Parathyroid adenoma (tissue), 2 donors: ENCODE results near the gene GPRIN2.
A peak's percentile ranks its signal among the peaks of the same experiment; 100 is the strongest.
"Not testable (repeated sequence)": the region's sequence is repeated elsewhere in the genome, so short reads cannot be mapped to it uniquely, and the experiment has no call there.

Experiments
- H2AFZ ChIP-seq: fragments of 300-600 bp; sonication (generic); one replicate; pipeline ENCODE4 v1.7.0; 2017; ENCODE audit warnings: antibody characterized with exemption, mild to moderate bottlenecking
- H3K27ac ChIP-seq: fragments of 300-600 bp; sonication (generic); one replicate; pipeline ENCODE4 v1.7.0; 2017
- H3K27me3 ChIP-seq: fragments of 300-600 bp; sonication (generic); one replicate; pipeline ENCODE4 v1.7.0; 2017; ENCODE audit warnings: low read length; ENCODE audit not compliant: control insufficient read depth, insufficient read depth
- H3K36me3 ChIP-seq: fragments of 300-600 bp; sonication (generic); one replicate; pipeline ENCODE4 v1.7.0; 2017; ENCODE audit warnings: low read length; ENCODE audit not compliant: control insufficient read depth, insufficient read depth
- H3K4me1 ChIP-seq: fragments of 300-600 bp; sonication (generic); one replicate; pipeline ENCODE4 v1.7.0; 2017; ENCODE audit warnings: control low read depth
- H3K4me2 ChIP-seq: fragments of 300-600 bp; sonication (generic); one replicate; pipeline ENCODE4 v1.7.0; 2017; ENCODE audit warnings: low read length
- H3K4me3 ChIP-seq: fragments of 300-600 bp; sonication (generic); one replicate; pipeline ENCODE4 v1.7.0; 2017; ENCODE audit warnings: low read depth, low read length
- H3K79me2 ChIP-seq: fragments of 300-600 bp; sonication (generic); one replicate; pipeline ENCODE4 v1.7.0; 2017; ENCODE audit warnings: control low read depth
- H3K9ac ChIP-seq: fragments of 300-600 bp; sonication (generic); one replicate; pipeline ENCODE4 v1.7.0; 2017; ENCODE audit warnings: mild to moderate bottlenecking
- H3K9me3 ChIP-seq: fragments of 300-600 bp; sonication (generic); one replicate; pipeline ENCODE4 v1.7.0; 2017; ENCODE audit warnings: low read length; ENCODE audit not compliant: control insufficient read depth
- TF ChIP-seq, protein P1 (sequence below): fragments of 300-600 bp; sonication (generic); IDR thresholded peaks from one replicate; pipeline ENCODE4 v1.7.0; 2017; ENCODE audit warnings: antibody characterized with exemption, mild to moderate bottlenecking
- donor health status: primary hyperparathyroidism.

The GPRIN2 gene

DNA sequence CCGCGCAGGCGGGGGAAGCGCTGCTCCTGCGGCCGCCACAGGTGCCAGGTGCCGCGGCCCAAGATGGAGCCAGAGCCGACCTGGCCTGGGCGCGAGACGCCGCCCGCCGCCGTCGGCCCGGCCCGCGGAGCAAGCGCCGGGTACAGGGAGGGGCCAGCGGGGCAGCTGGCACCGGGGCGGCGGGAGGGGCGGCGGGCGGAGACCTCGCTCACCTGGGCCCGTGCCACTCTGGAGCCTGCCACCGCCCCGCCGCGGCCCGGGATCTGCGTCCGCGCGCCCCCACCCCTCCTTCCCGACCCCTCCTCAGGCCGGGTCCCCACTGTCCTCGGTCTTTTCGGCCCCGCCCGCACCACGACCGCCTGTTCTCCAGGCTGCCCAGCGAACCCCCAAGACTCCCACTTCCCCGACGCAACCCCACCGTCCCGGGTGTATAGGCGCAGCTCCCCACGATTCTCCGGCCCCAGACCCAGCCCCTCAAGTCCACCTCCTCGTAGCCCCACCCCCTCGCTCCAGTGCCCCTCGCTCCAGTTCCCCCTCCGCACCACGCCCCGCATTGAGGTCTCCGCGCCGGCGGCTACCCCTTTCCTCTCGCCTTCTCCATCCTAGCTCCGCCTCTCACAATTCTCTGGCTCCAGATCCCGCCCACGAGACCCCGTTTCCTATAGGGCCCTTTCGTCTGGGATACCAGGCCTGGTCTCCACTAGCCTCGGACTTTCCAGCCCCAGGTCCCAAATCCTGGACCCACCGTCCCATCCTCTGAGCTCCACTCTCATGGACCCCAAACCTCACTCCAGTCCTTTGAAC is at the start of gene GPRIN2:
TSS of gene GPRIN2 (minus strand) at position 144 of the 804 bp plus-strand sequence. CDS start 5,922 bp downstream, outside the sequence.
- Histone ChIP-seq H3K79me2 (no peaks in the 10 kb centered on the region), H3K27me3 (no peaks in the 10 kb centered on the region), H2AFZ (peak within 1 kb of the TSS; percentile 99), H3K27ac (peak within 1 kb of the TSS; percentile 11), H3K4me1 (peaks cover 5% of the 10 kb centered on the region), H3K4me3 (peak within 1 kb of the TSS; percentile 65), H3K9ac (peak within 1 kb of the TSS; percentile 67), H3K9me3 (no peaks in the 10 kb centered on the region), H3K36me3 (no peaks in the 10 kb centered on the region), H3K4me2 (peak within 1 kb of the TSS; percentile 85)
- TF ChIP-seq, protein P1, sequence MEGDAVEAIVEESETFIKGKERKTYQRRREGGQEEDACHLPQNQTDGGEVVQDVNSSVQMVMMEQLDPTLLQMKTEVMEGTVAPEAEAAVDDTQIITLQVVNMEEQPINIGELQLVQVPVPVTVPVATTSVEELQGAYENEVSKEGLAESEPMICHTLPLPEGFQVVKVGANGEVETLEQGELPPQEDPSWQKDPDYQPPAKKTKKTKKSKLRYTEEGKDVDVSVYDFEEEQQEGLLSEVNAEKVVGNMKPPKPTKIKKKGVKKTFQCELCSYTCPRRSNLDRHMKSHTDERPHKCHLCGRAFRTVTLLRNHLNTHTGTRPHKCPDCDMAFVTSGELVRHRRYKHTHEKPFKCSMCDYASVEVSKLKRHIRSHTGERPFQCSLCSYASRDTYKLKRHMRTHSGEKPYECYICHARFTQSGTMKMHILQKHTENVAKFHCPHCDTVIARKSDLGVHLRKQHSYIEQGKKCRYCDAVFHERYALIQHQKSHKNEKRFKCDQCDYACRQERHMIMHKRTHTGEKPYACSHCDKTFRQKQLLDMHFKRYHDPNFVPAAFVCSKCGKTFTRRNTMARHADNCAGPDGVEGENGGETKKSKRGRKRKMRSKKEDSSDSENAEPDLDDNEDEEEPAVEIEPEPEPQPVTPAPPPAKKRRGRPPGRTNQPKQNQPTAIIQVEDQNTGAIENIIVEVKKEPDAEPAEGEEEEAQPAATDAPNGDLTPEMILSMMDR: no peak

DNA sequence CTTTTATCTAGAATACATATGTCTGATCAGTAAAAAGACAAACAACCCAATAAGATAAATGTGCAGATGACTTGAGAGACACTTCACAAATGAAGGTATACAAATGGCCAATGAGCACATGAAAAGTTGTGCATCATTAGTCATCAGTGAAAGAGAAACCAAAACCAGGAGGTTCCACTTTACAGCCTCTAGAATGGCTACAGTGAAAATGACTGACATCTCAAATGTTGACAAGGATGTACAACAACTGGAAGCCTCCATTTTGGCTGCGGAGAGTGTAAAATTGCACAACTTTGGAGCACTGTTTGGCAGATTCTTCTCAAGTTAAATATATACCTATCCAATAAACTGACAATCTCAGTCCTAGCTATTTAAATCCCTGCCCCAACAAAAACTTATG is 44.1 kb upstream of the GPRIN2 start:
- not testable (repeated sequence) for H3K9ac ChIP-seq, H3K79me2 ChIP-seq, H3K4me1 ChIP-seq, H3K4me2 ChIP-seq, H3K27me3 ChIP-seq, H3K9me3 ChIP-seq, H3K27ac ChIP-seq, H3K36me3 ChIP-seq, H3K4me3 ChIP-seq, H2AFZ ChIP-seq

DNA sequence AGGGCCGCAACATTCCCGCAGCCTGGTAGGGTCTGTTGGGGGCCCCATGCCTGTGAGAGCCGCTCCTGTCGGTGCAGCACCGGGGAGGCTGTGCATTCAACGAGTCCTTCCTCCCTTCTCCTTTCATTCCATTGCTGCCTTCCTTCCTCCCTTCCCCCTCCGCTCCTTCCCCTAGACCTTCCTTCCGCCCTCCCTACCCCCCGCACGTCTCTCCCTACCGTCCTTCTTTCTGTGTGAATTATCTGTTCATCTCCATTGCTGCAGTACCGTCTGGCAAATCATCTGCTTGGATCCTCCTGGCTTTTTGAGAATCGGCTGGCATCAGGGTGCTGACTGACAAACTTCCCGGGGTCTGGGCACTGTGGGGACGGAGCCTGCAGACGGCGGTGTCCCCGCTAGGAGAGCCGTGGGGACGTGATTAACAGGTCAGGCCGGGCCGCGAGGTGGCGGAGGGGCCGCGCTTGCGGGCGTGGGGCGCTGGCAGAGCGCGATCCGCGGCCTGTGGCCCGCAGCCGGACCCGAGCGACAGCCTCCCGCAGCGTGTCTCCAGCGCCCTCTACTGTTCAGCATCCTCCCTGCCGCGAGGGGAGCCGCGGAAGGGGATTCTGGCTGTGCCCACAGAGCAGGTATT is 41.3 kb upstream of the GPRIN2 start:
- TF ChIP-seq, protein P1: peak; percentile 12
- H3K4me2 ChIP-seq: peak overlapping the region; percentile 51
- not testable (repeated sequence) for H3K4me1 ChIP-seq, H3K9ac ChIP-seq, H3K36me3 ChIP-seq, H3K27me3 ChIP-seq, H3K9me3 ChIP-seq, H3K79me2 ChIP-seq
- peak overlapping the region; percentile 44 for H3K4me3 ChIP-seq
- H2AFZ ChIP-seq: peak overlapping the region; percentile 80
- peak overlapping the region; percentile 63 for H3K27ac ChIP-seq

DNA sequence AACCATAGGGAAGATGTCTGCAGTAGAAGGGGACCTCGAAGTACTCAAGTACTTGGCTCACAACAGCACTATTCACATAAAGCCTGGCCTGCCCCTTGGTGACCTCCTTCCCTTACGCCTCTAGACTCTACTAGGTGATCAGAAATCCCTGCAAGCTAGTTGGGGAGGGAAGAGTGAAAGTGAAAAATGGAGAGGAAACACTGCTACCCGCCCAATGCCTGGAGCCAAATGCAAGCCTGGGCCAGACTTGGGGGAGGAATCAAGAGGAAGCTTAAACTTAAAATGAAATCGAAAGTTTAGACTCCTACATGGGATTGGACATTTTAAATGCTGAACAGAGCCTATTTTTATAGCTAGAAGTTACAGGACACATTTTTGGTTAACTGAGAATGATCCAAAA is 40.1 kb upstream of the GPRIN2 start:
- H3K27ac ChIP-seq, H3K4me2 ChIP-seq, H3K4me1 ChIP-seq, H3K9ac ChIP-seq, H3K79me2 ChIP-seq, H3K36me3 ChIP-seq, H3K4me3 ChIP-seq, H2AFZ ChIP-seq, H3K9me3 ChIP-seq, H3K27me3 ChIP-seq: not testable (repeated sequence)

DNA sequence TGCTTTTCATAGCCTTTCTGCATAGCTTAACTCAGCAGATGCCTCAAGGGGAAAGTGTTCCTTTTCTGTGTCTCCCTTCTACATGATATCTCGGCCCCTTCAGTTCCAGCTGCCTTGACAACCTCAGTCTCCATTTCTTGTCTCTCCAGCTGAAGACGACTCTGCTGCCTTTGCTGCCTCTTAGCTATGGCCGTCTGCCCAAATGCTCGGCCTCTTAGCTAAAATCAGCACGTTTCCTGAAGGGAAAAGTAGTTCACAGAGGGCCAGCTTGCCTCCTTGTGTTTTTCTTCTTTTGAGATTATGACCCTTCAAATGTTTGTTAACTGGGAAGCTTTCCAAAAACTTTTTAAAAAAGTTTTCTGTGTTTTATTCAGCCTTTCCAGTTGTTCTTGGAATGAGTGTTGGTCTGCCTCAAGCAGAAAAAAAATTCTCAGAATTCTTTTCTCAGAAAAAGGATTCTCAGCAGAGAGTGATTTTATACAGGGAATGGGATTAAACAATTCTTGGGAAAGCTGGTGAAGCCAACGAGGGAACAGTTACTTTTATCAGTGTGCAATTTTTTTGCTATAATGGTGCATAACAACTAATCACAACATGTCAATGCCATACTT is 38.1 kb upstream of the GPRIN2 start:
- not testable (repeated sequence) for H3K4me1 ChIP-seq, H3K27me3 ChIP-seq, H3K9me3 ChIP-seq, H3K27ac ChIP-seq, H3K9ac ChIP-seq, H3K4me3 ChIP-seq, H3K4me2 ChIP-seq, H3K79me2 ChIP-seq, H3K36me3 ChIP-seq, H2AFZ ChIP-seq

DNA sequence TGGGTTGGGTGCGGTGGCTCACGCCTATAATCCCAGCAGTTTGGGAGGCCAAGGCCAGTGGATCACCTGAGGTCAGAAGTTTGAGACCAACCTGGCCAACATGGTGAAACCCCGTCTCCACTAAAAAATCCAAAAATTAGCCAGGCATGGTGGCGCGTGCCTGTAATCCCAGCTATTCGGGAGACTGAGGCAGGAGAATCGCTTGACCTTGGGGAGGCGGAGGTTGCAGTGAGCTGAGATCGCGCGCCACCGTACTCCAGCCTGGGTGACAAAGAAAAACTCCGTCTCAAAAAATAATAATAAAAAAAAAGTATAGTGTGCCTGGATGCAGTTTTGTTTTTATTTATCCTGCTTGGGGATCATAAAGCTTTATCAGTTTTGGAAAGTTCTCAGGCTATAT is 36.8 kb upstream of the GPRIN2 start:
- H3K27me3 ChIP-seq, H3K4me3 ChIP-seq, H3K4me1 ChIP-seq, H3K9me3 ChIP-seq, H3K9ac ChIP-seq, H3K79me2 ChIP-seq, H3K36me3 ChIP-seq, H2AFZ ChIP-seq, H3K4me2 ChIP-seq, H3K27ac ChIP-seq: not testable (repeated sequence)

DNA sequence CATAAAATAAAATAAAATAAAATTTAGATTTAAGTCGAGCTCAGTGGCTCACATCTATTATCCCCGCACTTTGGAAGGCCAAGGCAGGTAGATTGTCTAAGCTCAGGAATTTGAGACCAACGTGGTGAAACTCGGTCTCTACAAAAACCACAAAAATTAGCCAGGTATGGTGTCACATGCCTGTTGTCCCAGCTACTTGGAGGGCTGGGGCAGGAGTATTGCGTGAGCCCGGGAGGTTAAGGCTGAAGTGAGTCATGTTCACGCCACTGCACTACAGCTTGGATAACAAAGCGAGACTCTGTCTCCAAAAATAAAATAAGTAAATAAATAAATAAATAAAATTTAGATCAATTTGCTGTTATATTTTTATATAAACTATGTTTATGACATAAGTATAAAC is 34.6 kb upstream of the GPRIN2 start:
- H2AFZ ChIP-seq: not testable (repeated sequence)

DNA sequence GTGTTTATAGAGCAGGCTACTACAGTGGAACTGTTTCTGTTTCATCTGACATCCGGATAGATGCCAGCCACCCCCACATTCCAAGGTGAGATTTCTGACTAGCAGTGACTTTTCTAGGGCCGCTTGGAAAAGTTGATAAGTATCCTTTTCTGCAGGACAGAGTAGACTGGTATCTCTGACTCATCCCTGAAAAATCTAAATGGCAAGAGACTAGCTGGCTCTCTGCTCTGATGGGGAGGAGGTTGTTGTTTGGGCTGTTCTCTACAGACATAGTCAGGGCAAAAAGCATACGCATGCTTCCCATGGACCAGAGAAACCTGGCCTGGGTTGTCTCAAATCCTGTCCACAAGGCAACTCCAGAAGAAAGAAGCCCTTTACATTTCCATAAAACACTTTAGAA is 33.1 kb upstream of the GPRIN2 start:
- H3K4me3 ChIP-seq, H3K27ac ChIP-seq, H3K4me2 ChIP-seq, H3K27me3 ChIP-seq, H3K4me1 ChIP-seq, H3K9ac ChIP-seq, H3K9me3 ChIP-seq, H2AFZ ChIP-seq, H3K79me2 ChIP-seq, H3K36me3 ChIP-seq: not testable (repeated sequence)

More for the DNA sequence above, 34.6 kb upstream of the GPRIN2 start:
- not testable (repeated sequence) for H3K4me3 ChIP-seq, H3K79me2 ChIP-seq, H3K36me3 ChIP-seq, H3K4me2 ChIP-seq, H3K9me3 ChIP-seq, H3K9ac ChIP-seq, H3K27ac ChIP-seq, H3K27me3 ChIP-seq, H3K4me1 ChIP-seq

DNA sequence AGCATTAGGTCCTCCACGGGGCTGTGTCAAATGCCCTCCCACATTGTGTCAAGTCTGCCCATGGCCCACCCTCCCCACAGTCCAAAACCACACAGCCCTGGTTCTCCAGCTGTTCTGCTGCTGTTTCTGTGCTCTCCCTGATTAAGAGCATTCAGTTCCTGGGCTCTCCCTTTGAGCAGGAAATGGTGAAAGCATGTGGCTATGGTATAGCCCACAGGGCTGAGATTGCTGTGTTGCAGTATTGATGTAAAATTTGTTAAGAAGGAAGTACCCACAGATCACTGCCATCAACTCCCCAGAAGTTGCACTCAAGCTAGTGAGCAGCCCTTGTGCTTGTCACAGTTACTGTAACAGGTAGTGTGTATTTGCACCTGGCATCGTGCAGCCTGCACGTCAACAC is 31.8 kb upstream of the GPRIN2 start:
- not testable (repeated sequence) for H3K27me3 ChIP-seq, H3K4me2 ChIP-seq, H3K27ac ChIP-seq, H3K79me2 ChIP-seq, H2AFZ ChIP-seq, H3K9ac ChIP-seq, H3K4me1 ChIP-seq, H3K4me3 ChIP-seq, H3K36me3 ChIP-seq, H3K9me3 ChIP-seq
